ENCODE data around the gene ZNF503. TPM values are rescaled to one million over a fixed set of nuclear protein-coding genes. Genes with fewer than 3 reads are reported as not detected.

The ZNF503 gene
- total RNA-seq, 1 experiment from 2014 or later, result 1.5 TPM

DNA sequence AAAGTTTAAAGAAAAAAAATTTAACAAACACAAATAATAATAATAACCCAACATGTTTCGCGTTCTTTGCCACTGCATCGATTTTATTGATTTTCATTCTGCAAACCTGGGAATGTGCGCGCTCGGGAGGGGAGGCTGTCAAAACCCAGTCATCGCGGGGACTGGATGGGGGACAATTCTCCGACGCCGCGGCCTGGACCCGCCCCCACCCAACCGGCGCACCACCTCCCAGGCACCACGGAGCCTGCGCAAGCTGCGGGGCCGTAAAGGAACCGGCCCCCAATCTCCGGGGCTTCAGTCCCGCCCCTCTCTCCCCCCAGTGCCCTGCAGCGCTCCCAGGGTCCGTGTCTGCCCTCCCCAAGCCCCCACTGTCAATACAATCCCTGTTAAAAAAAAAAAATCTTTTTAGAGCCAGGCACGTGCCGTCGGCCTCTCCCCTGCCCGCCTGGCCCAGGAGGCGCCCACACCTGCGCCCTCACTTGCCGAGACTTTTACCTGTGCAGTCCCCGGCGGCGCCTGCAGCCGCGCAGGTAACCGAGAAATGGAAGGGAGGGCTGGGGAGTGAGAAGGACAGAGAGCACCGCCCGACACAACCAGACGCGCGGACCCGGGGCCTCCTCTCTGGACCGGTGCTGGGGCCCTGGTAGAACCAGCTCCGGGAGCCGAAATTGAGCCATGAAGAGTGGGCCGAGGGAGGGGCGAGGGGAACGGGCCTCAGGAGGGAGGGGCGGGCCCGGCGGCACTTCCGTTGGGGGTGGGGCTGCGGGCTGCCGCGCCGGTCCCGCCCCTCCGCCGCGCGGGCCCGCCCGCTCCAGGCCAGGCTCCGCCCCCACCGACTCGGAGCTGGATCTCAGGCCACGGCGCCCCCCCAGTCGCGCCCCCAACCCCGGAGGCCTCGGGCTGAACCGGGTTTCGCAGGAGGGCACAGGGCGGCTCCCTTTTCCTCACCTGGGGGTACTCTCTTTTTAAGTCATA lies 7.6 kb upstream of the ZNF503 start:
- ChIA-PET POLR2A (ENCODE audit: unreplicated experiment) (no interaction called here), CTCF (interaction anchor here (0.7 to 0.8 kb wide), 2 partner anchors 354 to 619 kb away, joined by 5 read pairs; no protein-coding TSS in a partner anchor)
- peak overlapping the region; percentile 88 for H2AFZ ChIP-seq
- peaks cover 14% of the 10 kb centered on the region for H3F3A ChIP-seq (ENCODE audit: insufficient read depth, low read depth)
- peak overlapping the region; percentile 96 for H3K4me3 ChIP-seq
- H3K4me1 ChIP-seq (replicated peaks; ENCODE audit: insufficient read depth), result peaks cover 14% of the 10 kb centered on the region
- H3K79me2 ChIP-seq (ENCODE audit: low read depth), result peaks cover 45% of the 10 kb centered on the region
- no peaks in the 10 kb centered on the region for H4K20me1 ChIP-seq (ENCODE audit: insufficient read depth)
- no peaks in the 10 kb centered on the region for H3K9me3 ChIP-seq (ENCODE audit: insufficient read depth, low read depth)
- TSS peak; percentile 77 for BruUV-seq (replicated peaks)
- no peaks in the 10 kb centered on the region for H3K27me3 ChIP-seq (ENCODE audit: insufficient read depth, low read depth)
- peaks cover 5% of the 10 kb centered on the region; the same call in 1 of the 2 replicates for H3K36me3 ChIP-seq (ENCODE audit: low read depth)
- H3K9me2 ChIP-seq (ENCODE audit: insufficient read depth), result no peaks in the 10 kb centered on the region
- H3K4me2 ChIP-seq, result peak overlapping the region; percentile 80
- TF ChIP-seq EZH2 (IDR thresholded peaks at IDR 0.05; ENCODE audit: low read depth), result no peak
- TF ChIP-seq, protein P1, sequence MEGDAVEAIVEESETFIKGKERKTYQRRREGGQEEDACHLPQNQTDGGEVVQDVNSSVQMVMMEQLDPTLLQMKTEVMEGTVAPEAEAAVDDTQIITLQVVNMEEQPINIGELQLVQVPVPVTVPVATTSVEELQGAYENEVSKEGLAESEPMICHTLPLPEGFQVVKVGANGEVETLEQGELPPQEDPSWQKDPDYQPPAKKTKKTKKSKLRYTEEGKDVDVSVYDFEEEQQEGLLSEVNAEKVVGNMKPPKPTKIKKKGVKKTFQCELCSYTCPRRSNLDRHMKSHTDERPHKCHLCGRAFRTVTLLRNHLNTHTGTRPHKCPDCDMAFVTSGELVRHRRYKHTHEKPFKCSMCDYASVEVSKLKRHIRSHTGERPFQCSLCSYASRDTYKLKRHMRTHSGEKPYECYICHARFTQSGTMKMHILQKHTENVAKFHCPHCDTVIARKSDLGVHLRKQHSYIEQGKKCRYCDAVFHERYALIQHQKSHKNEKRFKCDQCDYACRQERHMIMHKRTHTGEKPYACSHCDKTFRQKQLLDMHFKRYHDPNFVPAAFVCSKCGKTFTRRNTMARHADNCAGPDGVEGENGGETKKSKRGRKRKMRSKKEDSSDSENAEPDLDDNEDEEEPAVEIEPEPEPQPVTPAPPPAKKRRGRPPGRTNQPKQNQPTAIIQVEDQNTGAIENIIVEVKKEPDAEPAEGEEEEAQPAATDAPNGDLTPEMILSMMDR (conservative IDR thresholded peaks at IDR 0.05), result peak; percentile 31; the same call in 1 of the 2 replicates
- intact Hi-C loops (cut with micrococcal nuclease; ENCODE audit: unreplicated experiment), result loop anchor here (10.0 kb wide), 2 partner anchors 516 to 1706 kb away; no protein-coding TSS in a partner anchor
- peak; percentile 55 to 65 for DNase-seq
- peak overlapping the region; percentile 83 for H3K27ac ChIP-seq

DNA sequence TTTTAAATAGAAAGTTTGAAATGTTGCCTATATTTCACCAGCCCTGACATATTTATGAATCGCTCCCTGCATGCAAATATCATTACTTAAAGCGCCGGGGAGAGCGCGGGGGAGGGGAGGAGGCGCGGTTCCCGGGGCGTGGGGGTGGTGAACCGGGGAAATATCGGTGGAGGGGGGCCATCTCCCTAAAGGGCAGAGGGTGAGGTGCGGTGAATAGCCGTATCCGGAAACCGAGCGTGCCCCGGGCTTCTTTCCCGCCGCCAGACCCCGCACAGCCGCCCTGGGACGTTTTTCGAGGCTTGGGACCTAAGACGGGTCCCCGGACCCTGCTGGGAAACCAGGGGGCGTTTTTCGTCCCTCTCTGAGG lies 6.9 kb upstream of the ZNF503 start:
- peak overlapping the region; percentile 88 for H2AFZ ChIP-seq
- POLR2A ChIA-PET (ENCODE audit: unreplicated experiment), result no interaction called here
- intact Hi-C loops (cut with micrococcal nuclease; ENCODE audit: unreplicated experiment), result loop anchor here (10.0 kb wide), 2 partner anchors 516 to 1706 kb away; no protein-coding TSS in a partner anchor
- DNase-seq, result no peak
- peak overlapping the region; percentile 96 for H3K4me3 ChIP-seq
- peak overlapping the region; percentile 83; the same call in 1 of the 2 replicates for H3K27ac ChIP-seq
- peak overlapping the region; percentile 80 for H3K4me2 ChIP-seq
- no peaks in the 10 kb centered on the region for H3K9me2 ChIP-seq (ENCODE audit: insufficient read depth)
- H3K79me2 ChIP-seq (ENCODE audit: low read depth), result peaks cover 52% of the 10 kb centered on the region
- no peaks in the 10 kb centered on the region for H4K20me1 ChIP-seq (ENCODE audit: insufficient read depth)
- BruUV-seq (replicated peaks), result no TSS peak
- CTCF ChIA-PET, result interaction anchor here (0.7 kb wide), 1 partner anchor 355 kb away, joined by 5 read pairs; no protein-coding TSS in a partner anchor
- TF ChIP-seq EZH2 (IDR thresholded peaks at IDR 0.05; ENCODE audit: low read depth), result no peak
- H3F3A ChIP-seq (ENCODE audit: insufficient read depth, low read depth), result peaks cover 19% of the 10 kb centered on the region
- H3K4me1 ChIP-seq (replicated peaks; ENCODE audit: insufficient read depth), result peaks cover 14% of the 10 kb centered on the region
- peaks cover 5% of the 10 kb centered on the region; the same call in 1 of the 2 replicates for H3K36me3 ChIP-seq (ENCODE audit: low read depth)
- H3K27me3 ChIP-seq (ENCODE audit: insufficient read depth, low read depth), result no peaks in the 10 kb centered on the region
- no peaks in the 10 kb centered on the region for H3K9me3 ChIP-seq (ENCODE audit: insufficient read depth, low read depth)

DNA sequence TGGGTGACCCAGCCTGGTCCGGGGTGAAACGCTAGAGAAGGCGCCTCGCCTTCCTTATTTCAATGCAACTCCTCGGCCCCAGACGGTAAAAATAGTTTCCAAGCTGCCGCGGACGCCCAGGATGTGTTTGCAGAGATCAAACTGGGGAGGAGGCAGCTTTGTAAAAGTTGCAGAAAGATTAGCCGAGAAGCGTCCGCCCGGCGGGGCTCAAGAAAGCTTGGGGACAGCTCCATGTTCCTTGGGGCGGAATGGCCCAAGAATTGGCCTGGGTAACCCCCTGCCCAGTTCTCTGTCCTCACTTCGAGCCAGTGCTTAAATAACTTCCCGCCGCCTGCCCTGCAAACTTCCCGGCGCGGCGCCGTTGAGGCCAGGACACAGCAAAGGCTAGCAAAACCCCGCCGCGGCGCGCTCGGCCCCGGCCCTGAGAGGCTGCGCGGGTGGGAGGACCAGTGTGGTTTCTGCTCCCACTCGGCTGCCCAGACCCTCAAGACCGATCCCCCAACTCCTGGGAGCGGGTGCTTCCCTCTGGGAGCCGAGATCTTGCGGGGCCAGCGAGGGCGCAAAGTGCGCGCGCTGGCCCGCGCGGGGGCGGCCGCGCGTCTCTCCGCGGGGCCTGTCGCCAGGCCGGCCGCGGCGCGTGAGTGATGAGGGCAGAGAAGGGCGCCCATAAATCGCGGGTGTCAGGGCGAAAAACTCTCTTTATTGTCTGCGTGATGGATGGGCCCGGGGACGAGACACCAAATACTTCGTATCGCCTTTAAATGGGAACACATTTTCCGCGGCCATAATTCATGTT lies 6.3 kb upstream of the ZNF503 start:
- Histone ChIP-seq H3K4me1 (replicated peaks; ENCODE audit: insufficient read depth) (peaks cover 14% of the 10 kb centered on the region), H3K36me3 (ENCODE audit: low read depth) (peaks cover 5% of the 10 kb centered on the region; the same call in 1 of the 2 replicates), H3K27me3 (ENCODE audit: insufficient read depth, low read depth) (no peaks in the 10 kb centered on the region), H3K27ac (no peak overlapping the region), H3K9me2 (ENCODE audit: insufficient read depth) (no peaks in the 10 kb centered on the region), H2AFZ (peak overlapping the region; percentile 88; the same call in 1 of the 2 replicates), H3K4me3 (peak overlapping the region; percentile 96), H3K4me2 (peak overlapping the region; percentile 80), H4K20me1 (ENCODE audit: insufficient read depth) (no peaks in the 10 kb centered on the region), H3F3A (ENCODE audit: insufficient read depth, low read depth) (peaks cover 25% of the 10 kb centered on the region), H3K79me2 (ENCODE audit: low read depth) (peaks cover 58% of the 10 kb centered on the region), H3K9me3 (ENCODE audit: insufficient read depth, low read depth) (no peaks in the 10 kb centered on the region)
- peak in 1 of 2 experiments; percentile 24 for DNase-seq
- BruUV-seq (replicated peaks), result no TSS peak
- intact Hi-C loops (cut with micrococcal nuclease; ENCODE audit: unreplicated experiment), result loop anchor here (10.0 kb wide), 2 partner anchors 517 to 1707 kb away; no protein-coding TSS in a partner anchor
- TF ChIP-seq, protein P1 (conservative IDR thresholded peaks at IDR 0.05), result no peak
- no peak for TF ChIP-seq EZH2 (IDR thresholded peaks at IDR 0.05; ENCODE audit: low read depth)
- CTCF ChIA-PET, result no interaction called here
- POLR2A ChIA-PET (ENCODE audit: unreplicated experiment), result no interaction called here
